Calu3 (cell line): ENCODE results near the gene ARHGAP40. TPM values are rescaled to one million over a fixed set of nuclear protein-coding genes. Genes with fewer than 3 reads are reported as not detected.

Experiments used
- BruUV-seq: library from RNA; stranded (reverse); fragments of 400-500 nt; replicated peaks from 2 replicates; lab custom pipeline; 2021; lab: Mats Ljungman, UMichigan
- CTCF ChIA-PET: fragments of 300-600 bp; sonication (Branson Sonifier 250); formaldehyde crosslinking; loops from one replicate; lab custom pipeline; 2022; ENCODE audit warnings: antibody characterized with exemption; lab: Charles Lee
- DNase-seq: peaks from one replicate; pipeline ENCODE4 v3.0.0; 2022
- H3K27ac Mint-ChIP-seq: one replicate; pipeline ENCODE4 v1.8.0; 2022; ENCODE audit warnings: mixed read lengths; ENCODE audit not compliant: unreplicated experiment
- H3K27me3 Mint-ChIP-seq: one replicate; pipeline ENCODE4 v1.8.0; 2022; ENCODE audit warnings: mixed read lengths; ENCODE audit not compliant: unreplicated experiment
- H3K36me3 Mint-ChIP-seq: one replicate; pipeline ENCODE4 v1.8.0; 2022; ENCODE audit warnings: mild to moderate bottlenecking, moderate library complexity, mixed read lengths; ENCODE audit not compliant: insufficient read depth, unreplicated experiment
- H3K4me1 Mint-ChIP-seq: one replicate; pipeline ENCODE4 v1.8.0; 2022; ENCODE audit warnings: mild to moderate bottlenecking, low read depth, mixed read lengths; ENCODE audit not compliant: unreplicated experiment
- H3K4me3 Mint-ChIP-seq: one replicate; pipeline ENCODE4 v1.8.0; 2022; ENCODE audit warnings: mild to moderate bottlenecking, low read depth, moderate library complexity, mixed read lengths; ENCODE audit not compliant: unreplicated experiment
- H3K9me3 Mint-ChIP-seq: one replicate; pipeline ENCODE4 v1.8.0; 2022; ENCODE audit warnings: low read depth, mixed read lengths; ENCODE audit not compliant: unreplicated experiment
- CTCF ChIP-seq: fragments of 200-600 bp; IDR thresholded peaks from one replicate; pipeline ENCODE4 v1.8.0; 2022; ENCODE audit warnings: antibody characterized with exemption; ENCODE audit not compliant: unreplicated experiment
- intact Hi-C: fragments of 100-400 bp; cut with micrococcal nuclease; formaldehyde crosslinking; loops from one replicate; pipeline ENCODE4 v1.10.0; 2022; ENCODE audit not compliant: unreplicated experiment
- total RNA-seq: library from RNA; stranded (reverse); gene quantifications from 2 replicates; pipeline ENCODE4 v1.2.3, GENCODE V29; 2022

ARHGAP40 gene
- total RNA-seq, 1 experiment from 2014 or later: 8.3 TPM

- H3K27ac Mint-ChIP-seq: no peak overlapping the region
- H3K4me3 Mint-ChIP-seq: peak overlapping the region; percentile 59
- CTCF ChIA-PET: no interaction called here
- no TSS peak for BruUV-seq
- H3K4me1 Mint-ChIP-seq: no peaks in the 10 kb centered on the region
- no peak for TF ChIP-seq CTCF
- H3K36me3 Mint-ChIP-seq: peaks cover 14% of the 10 kb centered on the region
- intact Hi-C loops: no loop called here
- H3K27me3 Mint-ChIP-seq: peaks cover 99% of the 10 kb centered on the region
- DNase-seq: no peak
- H3K9me3 Mint-ChIP-seq: no peaks in the 10 kb centered on the region
Measured at GRCh38 chr20:38674765-38675133, 73.1 kb downstream of the ARHGAP40 start.

GRCh38 chr20:38676576-38676975 lies 75.0 kb downstream of the ARHGAP40 start:
- BruUV-seq: no TSS peak
- TF ChIP-seq CTCF: no peak
- Mint-ChIP-seq H3K4me3 (no peak overlapping the region), H3K4me1 (no peaks in the 10 kb centered on the region), H3K27me3 (peaks cover 99% of the 10 kb centered on the region), H3K27ac (no peak overlapping the region), H3K36me3 (peaks cover 14% of the 10 kb centered on the region), H3K9me3 (peaks cover 2% of the 10 kb centered on the region)
- intact Hi-C loops: no loop called here
- DNase-seq: no peak
- CTCF ChIA-PET: no interaction called here

- Mint-ChIP-seq H3K36me3 (no peaks in the 10 kb centered on the region), H3K4me1 (no peaks in the 10 kb centered on the region), H3K4me3 (no peak overlapping the region), H3K27me3 (peaks cover 99% of the 10 kb centered on the region), H3K9me3 (peaks cover 2% of the 10 kb centered on the region), H3K27ac (no peak overlapping the region)
- peak; percentile 65 for DNase-seq
- BruUV-seq: no TSS peak
- intact Hi-C loops: no loop called here
- CTCF ChIA-PET: interaction anchor here (0.5 kb wide), 1 partner anchor 170 kb away, joined by 3 read pairs; no protein-coding TSS in a partner anchor
- TF ChIP-seq CTCF: no peak
Measured at GRCh38 chr20:38680500-38681306, 79.1 kb downstream of the ARHGAP40 start.

GRCh38 chr20:38685271-38685670 lies 83.7 kb downstream of the ARHGAP40 start:
- no peak for DNase-seq
- no peaks in the 10 kb centered on the region for H3K36me3 Mint-ChIP-seq
- peaks cover 100% of the 10 kb centered on the region for H3K27me3 Mint-ChIP-seq
- H3K27ac Mint-ChIP-seq: no peak overlapping the region
- no TSS peak for BruUV-seq
- intact Hi-C loops: no loop called here
- CTCF ChIA-PET: interaction anchor here (0.7 kb wide), 1 partner anchor 11 kb away, joined by 3 read pairs; no protein-coding TSS in a partner anchor
- no peaks in the 10 kb centered on the region for H3K9me3 Mint-ChIP-seq
- no peak overlapping the region for H3K4me3 Mint-ChIP-seq
- no peak for TF ChIP-seq CTCF
- no peaks in the 10 kb centered on the region for H3K4me1 Mint-ChIP-seq
